H9 (cell line): Measurements from ENCODE around the gene CCN5. TPM values are rescaled to one million over a fixed set of nuclear protein-coding genes. Genes with fewer than 3 reads are reported as not detected.

Experiments used
- DNase-seq: peaks from one replicate; pipeline ENCODE4 v3.0.0-alpha.2; 2017
- H2AFZ ChIP-seq: one replicate; pipeline ENCODE4 v1.6.1; 2013; ENCODE audit warnings: mild to moderate bottlenecking, low read length, control low read depth, moderate library complexity
- H2AK5ac ChIP-seq: 2 replicates; pipeline ENCODE4 v1.6.1; 2013; ENCODE audit warnings: low read length, control low read depth, mixed read lengths; ENCODE audit not compliant: insufficient read length
- H2BK120ac ChIP-seq: one replicate; pipeline ENCODE4 v1.6.1; 2013; ENCODE audit warnings: low read depth, mild to moderate bottlenecking, low read length, control low read depth, inconsistent platforms; ENCODE audit not compliant: poor library complexity, severe bottlenecking
- H2BK12ac ChIP-seq: 2 replicates; pipeline ENCODE4 v1.6.1; 2013; ENCODE audit warnings: low read length, control low read depth, mixed read lengths, low read depth; ENCODE audit not compliant: insufficient read length
- H2BK15ac ChIP-seq: 2 replicates; pipeline ENCODE4 v1.6.1; 2013; ENCODE audit warnings: low read depth, low read length, control low read depth
- H2BK20ac ChIP-seq: one replicate; pipeline ENCODE4 v1.6.1; 2013; ENCODE audit warnings: low read depth, mild to moderate bottlenecking, low read length, control low read depth, inconsistent platforms; ENCODE audit not compliant: poor library complexity, severe bottlenecking
- H2BK5ac ChIP-seq: 2 replicates; pipeline ENCODE4 v1.6.1; 2013; ENCODE audit warnings: low read length, control low read depth, mixed read lengths; ENCODE audit not compliant: insufficient read length
- H3K14ac ChIP-seq: 2 replicates; pipeline ENCODE4 v1.6.1; 2013; ENCODE audit warnings: low read length, control low read depth; ENCODE audit not compliant: insufficient read depth
- H3K18ac ChIP-seq: 2 replicates; pipeline ENCODE4 v1.6.1; 2013; ENCODE audit warnings: low read depth, mild to moderate bottlenecking, mixed read lengths, low read length, control low read depth; ENCODE audit not compliant: insufficient read length
- H3K23ac ChIP-seq: 2 replicates; pipeline ENCODE4 v1.6.1; 2013; ENCODE audit warnings: low read length, control low read depth, mixed read lengths, low read depth; ENCODE audit not compliant: insufficient read length
- H3K23me2 ChIP-seq: 2 replicates; pipeline ENCODE4 v1.6.1; 2013; ENCODE audit warnings: low read depth, mild to moderate bottlenecking, mixed read lengths, low read length, control low read depth; ENCODE audit not compliant: insufficient read length, poor library complexity, severe bottlenecking
- H3K27ac ChIP-seq: 2 replicates; pipeline ENCODE4 v1.5.1; 2013; ENCODE audit warnings: low read length, control low read depth, mixed read lengths, low read depth; ENCODE audit not compliant: insufficient read length
- H3K27me3 ChIP-seq: 2 replicates; pipeline ENCODE4 v1.6.1; 2013; ENCODE audit warnings: low read length, control low read depth, inconsistent platforms; ENCODE audit not compliant: insufficient read depth
- H3K4ac ChIP-seq: 2 replicates; pipeline ENCODE4 v1.6.1; 2013; ENCODE audit warnings: low read depth, mild to moderate bottlenecking, control low read depth, inconsistent platforms, low read length, moderate library complexity
- H3K4me1 ChIP-seq: 2 replicates; pipeline ENCODE4 v1.6.1; 2013; ENCODE audit warnings: low read length, control low read depth, inconsistent platforms; ENCODE audit not compliant: insufficient read depth
- H3K4me2 ChIP-seq: 2 replicates; pipeline ENCODE4 v1.6.1; 2013; ENCODE audit warnings: low read length, control low read depth, mixed read lengths; ENCODE audit not compliant: insufficient read length, insufficient read depth
- H3K56ac ChIP-seq: 2 replicates; pipeline ENCODE4 v1.6.1; 2013; ENCODE audit warnings: low read depth, mild to moderate bottlenecking, mixed read lengths, low read length, control low read depth; ENCODE audit not compliant: insufficient read length
- H3K79me1 ChIP-seq: 2 replicates; pipeline ENCODE4 v1.6.1; 2013; ENCODE audit warnings: low read depth, mild to moderate bottlenecking, moderate library complexity, low read length, control low read depth, inconsistent platforms; ENCODE audit not compliant: insufficient read depth, poor library complexity, severe bottlenecking
- H3K79me2 ChIP-seq: 2 replicates; pipeline ENCODE4 v1.6.1; 2013; ENCODE audit warnings: low read length, control low read depth, inconsistent platforms; ENCODE audit not compliant: insufficient read depth
- H3K9ac ChIP-seq: 2 replicates; pipeline ENCODE4 v1.6.1; 2013; ENCODE audit warnings: low read length, control low read depth, mixed read lengths; ENCODE audit not compliant: insufficient read length; ENCODE audit errors: extremely low read depth
- H3K9me3 ChIP-seq: one replicate; pipeline ENCODE4 v1.6.1; 2013; ENCODE audit warnings: low read depth, low read length, inconsistent platforms; ENCODE audit not compliant: control insufficient read depth
- H3T11ph ChIP-seq: one replicate; pipeline ENCODE4 v1.6.1; 2013; ENCODE audit warnings: mild to moderate bottlenecking, low read length, control low read depth, inconsistent platforms
- H4K20me1 ChIP-seq: one replicate; pipeline ENCODE4 v1.6.1; 2013; ENCODE audit not compliant: control insufficient read depth, insufficient read length, insufficient read depth
- H4K5ac ChIP-seq: 2 replicates; pipeline ENCODE4 v1.6.1; 2013; ENCODE audit warnings: low read depth, mild to moderate bottlenecking, mixed read lengths, low read length, control low read depth; ENCODE audit not compliant: insufficient read length
- H4K8ac ChIP-seq: replicated peaks from 2 replicates; pipeline ENCODE4 v1.6.1; 2013; ENCODE audit warnings: low read length, control low read depth, mixed read lengths, low read depth; ENCODE audit not compliant: insufficient read length
- H4K91ac ChIP-seq: 2 replicates; pipeline ENCODE4 v1.6.1; 2013; ENCODE audit warnings: low read depth, mild to moderate bottlenecking, moderate library complexity, mixed read lengths, low read length, control low read depth; ENCODE audit not compliant: insufficient read length
- H3K27ac Mint-ChIP-seq, 3 experiments: 2 replicates in 2 of 3; 3 replicates in 1 of 3; pipeline ENCODE4 v1.8.0; 2020 to 2021; ENCODE audit warnings: mixed read lengths in 3 of 3, mild to moderate bottlenecking in 1 of 3, moderate library complexity in 1 of 3
- H3K27me3 Mint-ChIP-seq: 2 replicates; pipeline ENCODE4 v1.8.0; 2021; ENCODE audit warnings: low read depth, mild to moderate bottlenecking, moderate library complexity, mixed read lengths
- H3K36me3 Mint-ChIP-seq, 3 experiments: 2 replicates in 2 of 3; 3 replicates in 1 of 3; pipeline ENCODE4 v1.8.0; 2020 to 2021; ENCODE audit warnings: low read depth in 3 of 3, mixed read lengths in 3 of 3; ENCODE audit not compliant: insufficient read depth in 1 of 3
- H3K4me1 Mint-ChIP-seq, 2 experiments: 2 replicates each; pipeline ENCODE4 v1.8.0; 2020; ENCODE audit warnings: mixed read lengths in 2 of 2
- H3K4me3 Mint-ChIP-seq, 2 experiments: 2 replicates in 1 of 2; 3 replicates in 1 of 2; pipeline ENCODE4 v1.8.0; 2020 to 2021; ENCODE audit warnings: mild to moderate bottlenecking in 2 of 2, mixed read lengths in 2 of 2, moderate library complexity in 1 of 2
- H3K9me3 Mint-ChIP-seq, 2 experiments: 2 replicates in 1 of 2; 3 replicates in 1 of 2; pipeline ENCODE4 v1.8.0; 2020; ENCODE audit warnings: mild to moderate bottlenecking in 2 of 2, mixed read lengths in 2 of 2, moderate library complexity in 1 of 2
- CTCF ChIP-seq: fragments of 200-600 bp; sonication (generic); conservative IDR thresholded peaks from 3 replicates; pipeline ENCODE4 v1.8.0; 2021; ENCODE audit warnings: antibody characterized with exemption, mild to moderate bottlenecking
- WGBS: extraction: QIAGEN DNeasy Blood & Tissue Kit; methylation state at CpG from one replicate; pipeline ENCODE4 v1.1.7; 2013; ENCODE audit warnings: missing lambda C conversion rate, low lambda C conversion rate, mixed read lengths; ENCODE audit not compliant: insufficient read length; ENCODE audit errors: extremely low coverage; 5-methylcytosine and 5-hydroxymethylcytosine counted together
- total RNA-seq: library from RNA; stranded (reverse); gene quantifications from 2 replicates; pipeline ENCODE4 v1.2.1, GENCODE V29; 2021

CCN5 gene
- total RNA-seq, 1 experiment from 2014 or later = not detected

- TF ChIP-seq CTCF = no peak
- H4K8ac ChIP-seq = no peak overlapping the region
- no peak overlapping the region for H2BK20ac ChIP-seq
- no peaks in the 10 kb centered on the region; a peak in 1 of 5 replicates for H3K9me3 Mint-ChIP-seq
- no peaks in the 10 kb centered on the region for H3K79me1 ChIP-seq
- no peak overlapping the region for H3K18ac ChIP-seq
- H3K4me1 Mint-ChIP-seq = peaks cover 13 to 38% of the 10 kb centered on the region in 2 experiments
- H2AFZ ChIP-seq = no peak overlapping the region
- H4K20me1 ChIP-seq = no peaks in the 10 kb centered on the region
- peaks cover 64% of the 10 kb centered on the region for H3K27me3 Mint-ChIP-seq
- H3K27ac Mint-ChIP-seq = no peak overlapping the region
- H3K23ac ChIP-seq = no peak overlapping the region
- H2BK5ac ChIP-seq = no peak overlapping the region
- H2AK5ac ChIP-seq = no peak overlapping the region
- H2BK12ac ChIP-seq = no peak overlapping the region
- H3K9ac ChIP-seq = no peak overlapping the region
- H3K23me2 ChIP-seq = peaks cover 8% of the 10 kb centered on the region
- peaks cover 7% of the 10 kb centered on the region; the same call in 1 of the 2 replicates for H3K27me3 ChIP-seq
- no peak overlapping the region for H4K91ac ChIP-seq
- no peaks in the 10 kb centered on the region for H3K4me1 ChIP-seq
- H3T11ph ChIP-seq = no peak overlapping the region
- 0 out of 7 replicates have a peak, but pooled peaks cover 0 to under 1% (median 0%) of the 10 kb centered on the region in 3 experiments for H3K36me3 Mint-ChIP-seq
- no peak overlapping the region for H3K4me2 ChIP-seq
- no peak overlapping the region for H2BK15ac ChIP-seq
- DNase-seq = no peak
- H2BK120ac ChIP-seq = no peak overlapping the region
- no CpG with 5 or more reads among the region's 14 CpGs for WGBS
- no peaks in the 10 kb centered on the region for H3K9me3 ChIP-seq
- H3K27ac ChIP-seq = no peak overlapping the region
- no peaks in the 10 kb centered on the region for H3K79me2 ChIP-seq
- H3K56ac ChIP-seq = no peak overlapping the region
- H4K5ac ChIP-seq = no peak overlapping the region
- H3K4ac ChIP-seq = no peak overlapping the region
- no peak overlapping the region for H3K4me3 Mint-ChIP-seq
- no peak overlapping the region for H3K14ac ChIP-seq
These were observed 27.3 kb downstream of the CCN5 start for GRCh38 chr20:44742304-44743079.
